Hepatocyte (in vitro differentiated cells): ENCODE measurements around the gene CDK4. TPM values are rescaled to one million over a fixed set of nuclear protein-coding genes. Genes with fewer than 3 reads are reported as not detected.
A peak's percentile ranks its signal among the peaks of the same experiment; 100 is the strongest.

Experiments
- DNase-seq: peaks from one replicate; pipeline ENCODE4 v3.0.0-alpha.2; 2016; ENCODE audit warnings: low spot score
- H2AFZ ChIP-seq: fragments of 200-600 bp; sonication (generic); 2 replicates; pipeline ENCODE4 v1.6.0; 2016; ENCODE audit warnings: antibody characterized with exemption, mild to moderate bottlenecking
- H3K27ac ChIP-seq: fragments of 200-600 bp; sonication (generic); 2 replicates; pipeline ENCODE4 v1.5.1; 2016; ENCODE audit warnings: mild to moderate bottlenecking
- H3K27me3 ChIP-seq: fragments of 200-600 bp; sonication (generic); 2 replicates; pipeline ENCODE4 v1.6.1; 2016
- H3K36me3 ChIP-seq: fragments of 200-600 bp; sonication (generic); replicated peaks from 2 replicates; pipeline ENCODE4 v1.5.1; 2016; ENCODE audit warnings: low read depth; ENCODE audit not compliant: insufficient read depth
- H3K4me1 ChIP-seq: fragments of 200-600 bp; sonication (generic); 2 replicates; pipeline ENCODE4 v1.5.1; 2016; ENCODE audit warnings: mild to moderate bottlenecking, moderate library complexity; ENCODE audit not compliant: insufficient read depth
- H3K4me2 ChIP-seq: fragments of 200-600 bp; sonication (generic); 2 replicates; pipeline ENCODE4 v1.6.0; 2016
- H3K4me3 ChIP-seq: fragments of 200-600 bp; sonication (generic); 2 replicates; pipeline ENCODE4 v1.5.1; 2016; ENCODE audit warnings: mild to moderate bottlenecking
- H3K79me2 ChIP-seq: fragments of 200-600 bp; sonication (generic); 2 replicates; pipeline ENCODE4 v1.6.0; 2017; ENCODE audit warnings: mild to moderate bottlenecking
- H3K9me2 ChIP-seq: fragments of 200-600 bp; sonication (generic); replicated peaks from 2 replicates; pipeline ENCODE4 v1.6.0; 2017; ENCODE audit warnings: mild to moderate bottlenecking; ENCODE audit not compliant: insufficient read depth
- H3K9me3 ChIP-seq: fragments of 200-600 bp; sonication (generic); 2 replicates; pipeline ENCODE4 v1.5.1; 2016; ENCODE audit warnings: low read depth, mild to moderate bottlenecking
- H4K20me1 ChIP-seq: fragments of 200-600 bp; sonication (generic); 2 replicates; pipeline ENCODE4 v1.6.0; 2016; ENCODE audit warnings: mild to moderate bottlenecking; ENCODE audit not compliant: insufficient read depth, poor library complexity, severe bottlenecking
- CTCF ChIP-seq: fragments of 200-600 bp; sonication (generic); IDR thresholded peaks from 2 replicates; pipeline ENCODE4 v1.5.1; 2016; ENCODE audit warnings: antibody characterized with exemption, mild to moderate bottlenecking; ENCODE audit not compliant: poor library complexity
- EZH2 ChIP-seq: fragments of 200-600 bp; sonication (generic); IDR thresholded peaks from 2 replicates; pipeline ENCODE4 v1.6.1; 2016; ENCODE audit warnings: antibody characterized with exemption, mild to moderate bottlenecking, borderline replicate concordance
- EZH2phosphoT487 ChIP-seq: fragments of 200-600 bp; sonication (generic); IDR thresholded peaks from one replicate; pipeline ENCODE4 v1.6.1; 2018; ENCODE audit warnings: antibody characterized with exemption, mild to moderate bottlenecking, low read depth, moderate library complexity; ENCODE audit not compliant: unreplicated experiment, severe bottlenecking
- WGBS: methylation state at CpG from one replicate; pipeline ENCODE4 v1.1.6; 2016; ENCODE audit warnings: low lambda C conversion rate; ENCODE audit errors: missing lambda C conversion rate; 5-methylcytosine and 5-hydroxymethylcytosine counted together
- polyA plus RNA-seq: library from polyadenylated mRNA; unstranded; fragments of >200 nt; fragmentation: Nextera tagmentation; extraction: Ambion mirVana; gene quantifications from 2 replicates; pipeline ENCODE4 v1.2.1, GENCODE V29; 2016
- total RNA-seq: library from RNA; depleted of rRNA; stranded (reverse); fragments of >200 nt; gene quantifications from 2 replicates; pipeline ENCODE4 v1.2.3, GENCODE V29; 2014

Gene CDK4
- total and polyA plus RNA-seq, 2 experiments from 2014 or later = 306 to 308 TPM

DNA sequence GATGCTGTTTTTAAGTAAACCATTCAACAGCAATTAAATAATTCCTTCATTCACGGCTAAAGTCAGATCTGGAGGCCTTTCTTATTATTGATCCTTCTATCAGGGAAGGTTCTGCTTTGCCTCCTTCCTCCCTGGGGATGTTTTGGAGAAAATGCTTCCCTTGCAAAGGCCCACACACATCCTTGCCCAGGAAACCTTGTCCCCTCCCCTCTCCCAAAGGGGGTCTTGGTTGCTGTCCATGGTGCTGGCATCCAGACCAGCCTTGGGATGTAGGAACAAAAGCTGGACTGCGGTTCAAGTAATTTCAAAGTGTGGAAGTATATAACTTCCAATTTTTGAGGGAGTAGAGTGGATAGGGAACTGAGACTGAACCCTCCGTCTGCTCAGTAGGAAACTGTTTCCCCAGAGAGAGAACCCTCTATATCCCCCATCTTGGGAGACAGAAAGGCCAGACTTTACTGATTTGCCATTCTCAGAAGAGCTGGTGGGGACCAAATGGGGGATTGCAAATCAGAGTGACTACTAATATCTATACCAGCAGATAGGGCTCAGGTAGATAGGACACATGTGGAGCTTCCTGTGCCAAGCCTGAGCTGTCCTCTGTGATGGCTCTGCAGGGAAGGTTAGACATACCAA is 8.4 kb upstream of the CDK4 start:
- Histone ChIP-seq H3K4me3 (no peak overlapping the region), H3K9me3 (no peaks in the 10 kb centered on the region), H4K20me1 (peaks cover 9% of the 10 kb centered on the region), H3K36me3 (no peaks in the 10 kb centered on the region), H3K4me1 (peaks cover 9% of the 10 kb centered on the region), H3K9me2 (no peaks in the 10 kb centered on the region), H3K79me2 (peaks cover 8% of the 10 kb centered on the region), H2AFZ (no peak overlapping the region), H3K27ac (no peak overlapping the region), H3K27me3 (peaks cover 28% of the 10 kb centered on the region), H3K4me2 (no peak overlapping the region)
- no peak for DNase-seq
- TF ChIP-seq EZH2 = no peak
- WGBS = 87% methylated on average over 3 of the region's 3 CpGs

DNA sequence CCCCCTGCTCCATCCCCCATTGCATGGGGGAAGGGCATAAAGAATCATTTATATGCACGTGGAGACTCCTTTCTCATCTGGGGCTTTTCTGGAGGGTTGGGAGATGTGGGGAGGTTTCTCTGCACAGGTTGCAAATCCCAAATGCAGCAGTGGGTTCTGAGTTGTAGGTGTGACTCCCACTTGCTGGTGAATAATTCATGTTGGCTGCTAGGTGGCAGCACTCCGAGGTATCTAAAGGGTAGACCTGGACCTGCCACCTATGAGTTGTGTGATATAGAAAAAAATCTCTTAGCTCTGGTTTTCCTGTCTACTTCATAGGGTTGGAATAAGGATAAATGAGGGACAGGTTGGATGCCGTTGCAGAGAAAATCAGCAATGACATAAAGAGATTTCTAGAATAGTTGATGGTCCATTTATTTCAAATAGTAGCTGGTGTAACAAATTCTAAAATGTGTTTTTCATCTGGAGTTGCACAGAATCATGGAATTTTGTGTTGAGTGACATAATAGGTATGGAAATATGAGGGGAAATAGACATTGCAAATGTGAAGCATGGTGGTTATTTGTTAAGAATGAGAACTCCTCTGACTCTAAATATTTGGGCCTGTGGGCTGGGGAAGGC is 7.4 kb upstream of the CDK4 start:
- 37% methylated on average over 3 of the region's 3 CpGs for WGBS
- Histone ChIP-seq H3K79me2 (peaks cover 8% of the 10 kb centered on the region), H3K9me3 (no peaks in the 10 kb centered on the region), H3K4me1 (peaks cover under 1% of the 10 kb centered on the region), H3K36me3 (no peaks in the 10 kb centered on the region), H3K4me2 (no peak overlapping the region), H3K9me2 (no peaks in the 10 kb centered on the region), H3K4me3 (no peak overlapping the region), H3K27me3 (peaks cover 18% of the 10 kb centered on the region), H4K20me1 (peaks cover 9% of the 10 kb centered on the region), H3K27ac (no peak overlapping the region), H2AFZ (no peak overlapping the region)
- TF ChIP-seq EZH2 (no peak), CTCF (peak; percentile 46)
- peak; percentile 56 for DNase-seq

DNA sequence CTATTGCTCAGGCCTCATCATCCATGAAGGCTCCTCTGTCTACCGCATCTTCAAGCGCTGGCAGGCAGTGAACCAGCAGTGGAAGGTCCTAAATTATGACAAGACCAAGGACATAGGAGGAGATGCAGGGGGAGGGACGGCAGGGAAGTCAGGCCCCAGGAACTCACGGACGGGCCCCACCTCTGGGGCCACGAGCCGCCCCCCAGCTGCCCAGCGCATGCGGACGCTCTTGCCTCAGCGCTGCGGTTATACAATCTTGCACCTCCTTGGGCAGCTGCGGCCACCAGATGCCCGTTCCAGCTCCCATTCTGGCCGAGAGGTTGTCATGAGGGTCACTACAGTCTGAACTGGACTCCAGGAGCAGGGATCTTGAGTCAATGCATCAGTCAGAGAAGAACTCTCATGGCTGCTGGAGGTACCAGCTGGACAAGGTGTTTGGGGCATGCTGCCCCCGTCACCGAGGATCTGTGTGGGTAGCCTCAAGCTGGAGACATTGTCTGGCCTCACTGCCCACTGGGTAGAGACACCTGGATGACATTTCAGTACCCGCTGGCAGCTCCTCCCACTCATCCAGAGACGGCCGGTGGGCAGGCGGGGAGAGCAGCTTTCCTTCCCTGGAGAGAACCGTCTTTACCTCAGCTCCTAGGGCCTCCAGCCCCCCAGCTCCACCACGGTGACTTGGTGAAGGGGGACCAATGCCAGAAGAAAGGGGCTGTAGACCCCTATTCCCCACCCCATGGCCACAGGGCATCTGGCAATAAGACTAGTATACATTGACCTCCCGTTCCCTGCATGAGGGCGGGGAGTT is 6.6 kb upstream of the CDK4 start:
- H4K20me1 ChIP-seq = peaks cover 9% of the 10 kb centered on the region
- H3K9me3 ChIP-seq = no peaks in the 10 kb centered on the region
- H3K4me1 ChIP-seq = peaks cover 4% of the 10 kb centered on the region
- no peaks in the 10 kb centered on the region for H3K36me3 ChIP-seq
- H3K4me2 ChIP-seq = no peak overlapping the region
- H3K27me3 ChIP-seq = peaks cover 11% of the 10 kb centered on the region
- 92% methylated on average over 25 of the region's 25 CpGs for WGBS
- H2AFZ ChIP-seq = no peak overlapping the region
- DNase-seq = no peak
- H3K27ac ChIP-seq = no peak overlapping the region
- TF ChIP-seq CTCF (no peak), EZH2 (no peak), EZH2phosphoT487 (no peak)
- H3K79me2 ChIP-seq = peaks cover 8% of the 10 kb centered on the region
- no peaks in the 10 kb centered on the region for H3K9me2 ChIP-seq
- H3K4me3 ChIP-seq = no peak overlapping the region

DNA sequence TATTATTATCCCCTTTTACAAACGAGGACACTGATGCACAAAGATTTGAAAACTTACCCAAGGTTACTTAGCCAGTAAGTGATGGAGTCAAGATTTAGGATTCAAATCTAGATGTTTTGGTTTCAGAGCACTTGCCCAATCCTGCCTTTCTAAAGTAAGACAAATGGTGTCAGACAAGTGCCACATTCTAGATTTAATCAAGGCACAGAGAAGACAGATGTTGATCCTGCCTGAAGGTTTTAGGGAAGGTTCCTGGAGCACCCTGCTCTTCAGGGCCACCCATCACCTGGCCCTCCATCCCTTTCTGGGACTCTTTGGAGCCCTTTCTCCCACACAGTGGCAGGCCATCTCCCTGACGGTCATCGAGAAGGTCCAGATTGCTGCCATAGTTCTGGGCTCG is 5.7 kb upstream of the CDK4 start:
- Histone ChIP-seq H3K27ac (no peak overlapping the region), H3K36me3 (no peaks in the 10 kb centered on the region), H3K4me2 (no peak overlapping the region), H3K9me3 (no peaks in the 10 kb centered on the region), H2AFZ (no peak overlapping the region), H3K4me3 (no peak overlapping the region), H3K79me2 (peaks cover 8% of the 10 kb centered on the region), H4K20me1 (peaks cover 9% of the 10 kb centered on the region), H3K4me1 (peaks cover 14% of the 10 kb centered on the region), H3K27me3 (peaks cover 1% of the 10 kb centered on the region), H3K9me2 (no peaks in the 10 kb centered on the region)
- 97% methylated on average over 4 of the region's 4 CpGs for WGBS
- TF ChIP-seq EZH2 (no peak), CTCF (no peak), EZH2phosphoT487 (no peak)
- no peak for DNase-seq
